Measurements from ENCODE around the gene BIN1. TPM values are rescaled to one million over a fixed set of nuclear protein-coding genes. Genes with fewer than 3 reads are reported as not detected.
A peak's percentile ranks its signal among the peaks of the same experiment; 100 is the strongest.

The BIN1 gene
- total RNA-seq, 1 donor from 2014 or later, result 26.9 TPM

GRCh38 chr2:127059559-127059958, 47.4 kb downstream of the BIN1 start:
- no peaks in the 10 kb centered on the region for H3K27me3 ChIP-seq
- H3K9ac ChIP-seq, result no peak overlapping the region
- Mint-ChIP-seq H3K4me1 (peaks cover 2% of the 10 kb centered on the region), H3K4me3 (no peak overlapping the region), H3K9me3 (no peaks in the 10 kb centered on the region), H3K27ac (no peak overlapping the region), H3K27me3 (ENCODE audit: insufficient read depth, low read depth) (no peaks in the 10 kb centered on the region), H3K36me3 (no peaks in the 10 kb centered on the region)
- no peaks in the 10 kb centered on the region for H3F3A ChIP-seq (ENCODE audit: low read depth)
- H4K20me1 ChIP-seq (ENCODE audit: low read depth), result no peaks in the 10 kb centered on the region
- H3K4me1 ChIP-seq, result peaks cover 6% of the 10 kb centered on the region
- H3K4me3 ChIP-seq, result no peak overlapping the region
- no peak overlapping the region for H3K4me2 ChIP-seq
- no peaks in the 10 kb centered on the region for H3K36me3 ChIP-seq
- no peak overlapping the region for H3K27ac ChIP-seq
- H3K9me3 ChIP-seq (ENCODE audit: low read depth), result no peaks in the 10 kb centered on the region
- no peaks in the 10 kb centered on the region for H3K79me2 ChIP-seq (ENCODE audit: low read depth)
- DNase-seq (ENCODE audit: low spot score), result no peak
- TF ChIP-seq EZH2 (IDR thresholded peaks at IDR 0.05) (no peak), CTCF (IDR thresholded peaks at IDR 0.05) (no peak), EZH2phosphoT487 (IDR thresholded peaks at IDR 0.05) (no peak)
- H2AFZ ChIP-seq (replicated peaks), result no peak overlapping the region

GRCh38 chr2:127058954-127059252, 48.1 kb downstream of the BIN1 start:
- Histone ChIP-seq H3F3A (ENCODE audit: low read depth) (no peaks in the 10 kb centered on the region), H3K79me2 (ENCODE audit: low read depth) (no peaks in the 10 kb centered on the region), H3K36me3 (no peaks in the 10 kb centered on the region), H3K27ac (no peak overlapping the region), H4K20me1 (ENCODE audit: low read depth) (no peaks in the 10 kb centered on the region), H3K4me3 (no peak overlapping the region), H2AFZ (replicated peaks) (no peak overlapping the region), H3K27me3 (no peaks in the 10 kb centered on the region), H3K4me1 (peaks cover 6% of the 10 kb centered on the region), H3K4me2 (no peak overlapping the region), H3K9me3 (ENCODE audit: low read depth) (no peaks in the 10 kb centered on the region), H3K9ac (no peak overlapping the region)
- Mint-ChIP-seq H3K27ac (peak overlapping the region; percentile 54), H3K36me3 (no peaks in the 10 kb centered on the region), H3K27me3 (ENCODE audit: insufficient read depth, low read depth) (no peaks in the 10 kb centered on the region), H3K9me3 (no peaks in the 10 kb centered on the region), H3K4me1 (peaks cover 2% of the 10 kb centered on the region), H3K4me3 (no peak overlapping the region)
- TF ChIP-seq EZH2phosphoT487 (IDR thresholded peaks at IDR 0.05) (no peak), CTCF (IDR thresholded peaks at IDR 0.05) (no peak), EZH2 (IDR thresholded peaks at IDR 0.05) (no peak)
- DNase-seq (ENCODE audit: low spot score), result no peak

GRCh38 chr2:127058246-127058953, 48.6 kb downstream of the BIN1 start:
- Histone ChIP-seq H3K4me3 (no peak overlapping the region), H2AFZ (replicated peaks) (no peak overlapping the region), H3K4me2 (no peak overlapping the region), H3K9ac (no peak overlapping the region), H4K20me1 (ENCODE audit: low read depth) (no peaks in the 10 kb centered on the region), H3K4me1 (peaks cover 6% of the 10 kb centered on the region), H3K27me3 (no peaks in the 10 kb centered on the region), H3F3A (ENCODE audit: low read depth) (no peaks in the 10 kb centered on the region), H3K9me3 (ENCODE audit: low read depth) (no peaks in the 10 kb centered on the region), H3K36me3 (no peaks in the 10 kb centered on the region), H3K27ac (no peak overlapping the region), H3K79me2 (ENCODE audit: low read depth) (no peaks in the 10 kb centered on the region)
- DNase-seq (ENCODE audit: low spot score), result no peak
- Mint-ChIP-seq H3K36me3 (no peaks in the 10 kb centered on the region), H3K27me3 (ENCODE audit: insufficient read depth, low read depth) (no peaks in the 10 kb centered on the region), H3K9me3 (no peaks in the 10 kb centered on the region), H3K4me1 (peaks cover 2% of the 10 kb centered on the region), H3K27ac (peak overlapping the region; percentile 70), H3K4me3 (no peak overlapping the region)
- no peak for TF ChIP-seq EZH2phosphoT487 (IDR thresholded peaks at IDR 0.05)
- TF ChIP-seq CTCF (IDR thresholded peaks at IDR 0.05), result no peak
- no peak for TF ChIP-seq EZH2 (IDR thresholded peaks at IDR 0.05)

All from neural progenitor cell (in vitro differentiated cells).